B cell (primary cell): Measurements from ENCODE around the gene CAPN15. TPM values are rescaled to one million over a fixed set of nuclear protein-coding genes. Genes with fewer than 3 reads are reported as not detected.

ENCODE experiments used
- ATAC-seq: fragments of 200-7000 bp; cut with Tn5 transposase; one replicate; pipeline ENCODE4 v1.10.0; 2021; ENCODE audit warnings: low read depth, mild to moderate bottlenecking, moderate number of reproducible peaks, moderate library complexity
- CTCF ChIA-PET: fragments of 350-600 bp; sonication (Branson Sonifier 250); formaldehyde crosslinking; loops from one replicate; lab custom pipeline; 2021; ENCODE audit warnings: antibody characterized with exemption, inconsistent platforms; lab: Charles Lee
- POLR2A ChIA-PET: fragments of 350-600 bp; sonication (Branson Sonifier 250); formaldehyde crosslinking; loops from one replicate; lab custom pipeline; 2021; ENCODE audit warnings: antibody characterized with exemption; lab: Charles Lee
- DNase-seq: peaks from one replicate; pipeline ENCODE4 v3.0.0; 2013
- H2AFZ ChIP-seq: 2 replicates; pipeline ENCODE4 v1.6.1; 2012; ENCODE audit warnings: mild to moderate bottlenecking, low read depth, low read length; ENCODE audit not compliant: insufficient read depth, poor library complexity, severe bottlenecking
- H3K27ac ChIP-seq, 2 donors: 1 replicate in 1 of 2; 2 replicates in 1 of 2; pipeline ENCODE4 v1.5.1; 2012 to 2013; ENCODE audit warnings: low read length in 2 of 2, mild to moderate bottlenecking in 2 of 2, moderate library complexity in 1 of 2
- H3K27me3 ChIP-seq, 4 experiments: fragments of 200-600 bp in 1 of 4; sonication (generic) in 1 of 4; replicated peaks in 1 of 4; 1 replicate in 2 of 4; 2 replicates in 2 of 4; pipeline versions ENCODE4 v1.6.1 to v1.7.0; 2013 to 2016; ENCODE audit warnings: low read length in 3 of 4, mild to moderate bottlenecking in 2 of 4, mixed read lengths in 1 of 4, moderate library complexity in 1 of 4; ENCODE audit not compliant: insufficient read depth in 4 of 4, control insufficient read depth in 3 of 4; ENCODE audit errors: control extremely low read depth in 1 of 4
- H3K36me3 ChIP-seq, 2 experiments: replicated peaks in 1 of 2; 1 replicate in 1 of 2; 2 replicates in 1 of 2; pipeline versions ENCODE4 v1.6.1 to v1.7.1; 2013; ENCODE audit warnings: low read length in 1 of 2; ENCODE audit not compliant: insufficient read depth in 2 of 2, control insufficient read depth in 1 of 2; ENCODE audit errors: control extremely low read depth in 1 of 2, extremely low read depth in 1 of 2
- H3K4me1 ChIP-seq, 2 donors: fragments of 200-600 bp in 1 of 2; sonication (generic) in 1 of 2; 1 replicate in 1 of 2; 2 replicates in 1 of 2; pipeline versions ENCODE4 v1.5.1 to v1.6.1; 2013 to 2017; ENCODE audit warnings: low read length in 2 of 2; ENCODE audit not compliant: control insufficient read depth in 2 of 2, insufficient read depth in 2 of 2
- H3K4me2 ChIP-seq: replicated peaks from 2 replicates; pipeline ENCODE3; 2012; ENCODE audit warnings: mild to moderate bottlenecking, low read depth, low read length; ENCODE audit not compliant: poor library complexity, severe bottlenecking
- H3K4me3 ChIP-seq, 5 experiments: fragments of 200-600 bp in 1 of 5; sonication (generic) in 1 of 5; 1 replicate in 3 of 5; 2 replicates in 2 of 5; pipeline versions ENCODE4 v1.5.1 to v1.7.0; 2011 to 2016; ENCODE audit warnings: low read length in 4 of 5, mild to moderate bottlenecking in 4 of 5, low read depth in 2 of 5, control low read depth in 1 of 5, moderate library complexity in 1 of 5; ENCODE audit not compliant: insufficient read depth in 1 of 5; ENCODE audit errors: control extremely low read depth in 1 of 5, extremely low read depth in 1 of 5
- H3K79me2 ChIP-seq: fragments of 200-600 bp; sonication (generic); one replicate; pipeline ENCODE4 v1.6.0; 2016; ENCODE audit warnings: low read length; ENCODE audit not compliant: control insufficient read depth, insufficient read depth
- H3K9ac ChIP-seq: fragments of 200-600 bp; sonication (generic); 2 replicates; pipeline ENCODE4 v1.6.1; 2017; ENCODE audit warnings: mild to moderate bottlenecking, low read length, moderate library complexity
- H3K9me3 ChIP-seq, 3 donors: one replicate each; pipeline versions ENCODE4 v1.6.1 to v1.7.1; 2013; ENCODE audit warnings: low read length in 2 of 3; ENCODE audit not compliant: control insufficient read depth in 2 of 3, insufficient read depth in 1 of 3; ENCODE audit errors: control extremely low read depth in 1 of 3
- H4K20me1 ChIP-seq: 2 replicates; pipeline ENCODE4 v1.6.0; 2012; ENCODE audit warnings: mild to moderate bottlenecking, low read length; ENCODE audit not compliant: insufficient read depth, control insufficient read depth, poor library complexity, severe bottlenecking
- H3K27ac Mint-ChIP-seq: one replicate; pipeline ENCODE4 v1.8.0; 2021; ENCODE audit warnings: mixed read lengths
- H3K27me3 Mint-ChIP-seq: one replicate; pipeline ENCODE4 v1.8.0; 2021; ENCODE audit warnings: mixed read lengths
- H3K4me1 Mint-ChIP-seq: one replicate; pipeline ENCODE4 v1.8.0; 2021; ENCODE audit warnings: mixed read lengths
- H3K4me3 Mint-ChIP-seq: one replicate; pipeline ENCODE4 v1.8.0; 2021; ENCODE audit warnings: mixed read lengths
- H3K9me3 Mint-ChIP-seq: one replicate; pipeline ENCODE4 v1.8.0; 2022; ENCODE audit warnings: mixed read lengths; ENCODE audit not compliant: insufficient read depth
- EZH2 ChIP-seq: IDR thresholded peaks from 2 replicates; pipeline ENCODE4 v1.6.1; 2012; ENCODE audit warnings: borderline replicate concordance, low read depth, mild to moderate bottlenecking, moderate library complexity, low read length; ENCODE audit not compliant: insufficient read depth, poor library complexity, severe bottlenecking
- WGBS: methylation state at CpG from one replicate; pipeline ENCODE4 v1.1.5; 2013; ENCODE audit warnings: missing lambda C conversion rate; ENCODE audit not compliant: insufficient coverage; 5-methylcytosine and 5-hydroxymethylcytosine counted together
- intact Hi-C: fragments of 100-400 bp; cut with micrococcal nuclease; formaldehyde crosslinking; loops from one replicate; pipeline ENCODE4 v1.10.0; 2022
- polyA plus RNA-seq: library from polyadenylated mRNA; depleted of rRNA; stranded (reverse); fragments of >200 nt; gene quantifications from 2 replicates; pipeline ENCODE4 v1.2.3, GENCODE V29; 2012
- total RNA-seq, 2 donors: library from RNA; stranded (reverse); fragments of 120-200 nt in 1 of 2; gene quantifications; 1 replicate in 1 of 2; 2 replicates in 1 of 2; pipeline versions ENCODE4 v1.2.3 to v1.2.4, GENCODE V29; 2013 to 2022
- TF ChIP-seq, protein P1 (sequence below): fragments of 200-600 bp; IDR thresholded peaks from one replicate; pipeline ENCODE4 v1.8.0; 2022; ENCODE audit warnings: antibody characterized with exemption, mild to moderate bottlenecking

CAPN15 gene
- total and polyA plus RNA-seq, 2 donors (not counting 1 experiment from before 2014, with no cell fraction given): 67.2 to 77.2 TPM

DNA sequence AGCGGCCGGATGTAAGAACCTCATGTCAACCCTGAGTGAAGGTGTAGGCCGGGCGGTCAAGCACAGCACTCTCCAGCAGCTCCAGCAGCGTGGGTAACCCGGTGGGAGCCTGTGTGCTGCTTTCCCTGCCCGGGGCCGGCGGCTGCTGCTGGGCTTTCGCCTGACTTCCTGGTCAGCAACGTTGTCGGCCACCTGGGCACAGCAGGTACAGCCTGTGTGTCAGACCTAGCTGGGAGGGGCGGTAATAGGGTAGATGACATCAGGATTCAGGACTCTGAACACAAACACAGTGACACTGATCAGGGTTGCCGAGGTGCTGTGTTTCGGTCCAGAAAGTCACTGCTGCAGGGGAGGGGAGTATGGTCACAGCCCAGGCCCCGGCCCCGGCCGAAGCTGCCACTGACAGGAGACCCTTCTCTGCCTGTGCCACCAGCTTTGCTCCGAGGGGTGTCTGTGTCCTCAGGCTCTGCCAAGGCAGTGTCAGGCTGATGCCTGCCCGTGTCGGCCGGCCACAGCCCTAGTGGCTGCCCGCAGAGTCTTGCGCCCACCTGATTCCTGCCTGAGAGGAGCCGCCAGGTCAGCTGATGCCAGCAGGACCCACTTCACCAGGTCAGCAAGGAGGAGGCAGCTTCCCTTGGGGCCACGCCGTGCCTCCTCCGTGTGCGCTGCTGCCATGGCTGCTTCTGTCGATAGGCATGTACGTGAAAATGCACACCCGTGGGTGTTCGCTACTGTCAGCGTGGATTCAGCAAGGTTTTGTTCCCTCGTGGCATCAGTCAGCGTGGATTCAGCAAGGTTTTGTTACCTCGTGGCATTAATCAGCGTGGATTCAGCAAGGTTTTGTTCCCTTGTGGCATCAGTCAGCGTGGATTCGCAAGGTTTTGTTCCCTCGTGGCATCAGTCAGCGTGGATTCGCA is 71.6 kb downstream of the CAPN15 start:
- DNase-seq (no peak), ATAC-seq (no peak)
- Histone ChIP-seq H3K4me3 (no peak overlapping the region), H3K79me2 (peaks cover 68% of the 10 kb centered on the region), H3K27me3 (no peaks in the 10 kb centered on the region), H3K4me1 (no peaks in the 10 kb centered on the region), H3K27ac (no peak overlapping the region), H3K4me2 (no peak overlapping the region), H4K20me1 (peaks cover 30% of the 10 kb centered on the region), H3K9me3 (peaks cover 0 to 7% (median 0%) of the 10 kb centered on the region in 3 donors), H3K9ac (no peak overlapping the region), H3K36me3 (peaks cover 0 to 13% of the 10 kb centered on the region in 2 experiments), H2AFZ (no peak overlapping the region)
- CTCF ChIA-PET: no interaction called here
- over 99% methylated on average over 37 of the region's 43 CpGs for WGBS
- Mint-ChIP-seq H3K4me3 (no peak overlapping the region), H3K9me3 (no peaks in the 10 kb centered on the region), H3K27ac (no peak overlapping the region), H3K4me1 (peaks cover 6% of the 10 kb centered on the region), H3K27me3 (no peaks in the 10 kb centered on the region)
- POLR2A ChIA-PET: no interaction called here
- intact Hi-C loops: no loop called here
- no peak for TF ChIP-seq EZH2
- TF ChIP-seq, protein P1, sequence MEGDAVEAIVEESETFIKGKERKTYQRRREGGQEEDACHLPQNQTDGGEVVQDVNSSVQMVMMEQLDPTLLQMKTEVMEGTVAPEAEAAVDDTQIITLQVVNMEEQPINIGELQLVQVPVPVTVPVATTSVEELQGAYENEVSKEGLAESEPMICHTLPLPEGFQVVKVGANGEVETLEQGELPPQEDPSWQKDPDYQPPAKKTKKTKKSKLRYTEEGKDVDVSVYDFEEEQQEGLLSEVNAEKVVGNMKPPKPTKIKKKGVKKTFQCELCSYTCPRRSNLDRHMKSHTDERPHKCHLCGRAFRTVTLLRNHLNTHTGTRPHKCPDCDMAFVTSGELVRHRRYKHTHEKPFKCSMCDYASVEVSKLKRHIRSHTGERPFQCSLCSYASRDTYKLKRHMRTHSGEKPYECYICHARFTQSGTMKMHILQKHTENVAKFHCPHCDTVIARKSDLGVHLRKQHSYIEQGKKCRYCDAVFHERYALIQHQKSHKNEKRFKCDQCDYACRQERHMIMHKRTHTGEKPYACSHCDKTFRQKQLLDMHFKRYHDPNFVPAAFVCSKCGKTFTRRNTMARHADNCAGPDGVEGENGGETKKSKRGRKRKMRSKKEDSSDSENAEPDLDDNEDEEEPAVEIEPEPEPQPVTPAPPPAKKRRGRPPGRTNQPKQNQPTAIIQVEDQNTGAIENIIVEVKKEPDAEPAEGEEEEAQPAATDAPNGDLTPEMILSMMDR: no peak

DNA sequence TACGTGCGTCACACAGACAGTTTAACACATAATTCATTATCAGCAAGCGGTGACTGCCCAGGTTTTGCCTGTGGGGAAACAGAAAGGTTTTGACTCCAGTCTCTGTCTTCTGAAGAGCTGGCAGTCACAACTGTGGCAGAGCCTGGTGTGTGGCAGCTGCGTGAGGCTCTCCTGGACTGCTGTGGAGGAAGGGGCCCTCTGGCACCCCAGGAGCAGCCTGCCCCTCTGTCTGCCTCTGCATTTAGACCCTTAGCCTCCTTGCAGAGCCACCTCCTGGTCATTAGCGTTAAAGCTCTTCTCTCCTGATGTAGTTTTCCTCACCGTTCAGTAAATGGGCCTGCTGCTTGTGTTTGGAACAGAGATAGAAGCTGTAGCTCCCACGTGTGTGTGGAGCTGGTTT is 73.3 kb downstream of the CAPN15 start:
- Histone ChIP-seq H4K20me1 (peaks cover 17% of the 10 kb centered on the region), H2AFZ (no peak overlapping the region), H3K36me3 (peaks cover 0 to 13% of the 10 kb centered on the region in 2 experiments), H3K79me2 (peaks cover 69% of the 10 kb centered on the region), H3K27ac (no peak overlapping the region), H3K4me2 (no peak overlapping the region), H3K9ac (no peak overlapping the region), H3K4me3 (no peak overlapping the region), H3K4me1 (no peaks in the 10 kb centered on the region), H3K9me3 (peaks cover 0 to 17% (median 5%) of the 10 kb centered on the region in 3 donors), H3K27me3 (no peaks in the 10 kb centered on the region)
- DNase-seq (no peak), ATAC-seq (no peak)
- Mint-ChIP-seq H3K9me3 (no peaks in the 10 kb centered on the region), H3K4me3 (no peak overlapping the region), H3K27ac (no peak overlapping the region), H3K4me1 (peaks cover 2% of the 10 kb centered on the region), H3K27me3 (no peaks in the 10 kb centered on the region)
- ChIA-PET CTCF (interaction anchor here (1.7 to 1.8 kb wide), 2 partner anchors 9 to 22 kb away, joined by 4 to 5 read pairs; no protein-coding TSS in a partner anchor), POLR2A (no interaction called here)
- TF ChIP-seq, protein P1: no peak
- no peak for TF ChIP-seq EZH2
- intact Hi-C loops: no loop called here
- WGBS: 20% methylated on average over 2 of the region's 7 CpGs
